Sciatic nerve (tissue), 2 donors: ENCODE data around the gene SLC6A19. TPM values are rescaled to one million over a fixed set of nuclear protein-coding genes. Genes with fewer than 3 reads are reported as not detected.

Source experiments
- ATAC-seq: fragments of 200-7000 bp; cut with Tn5 transposase; one replicate; pipeline ENCODE4 v1.9.1; 2020; ENCODE audit warnings: mild to moderate bottlenecking, moderate library complexity
- DNase-seq: peaks from one replicate; pipeline ENCODE4 v3.0.0-alpha.2; 2020; ENCODE audit warnings: low spot score
- intact Hi-C: fragments of 100-400 bp; cut with DNase I; formaldehyde crosslinking; loops from one replicate; pipeline ENCODE4 v1.14.2; 2022
- total RNA-seq: library from RNA; stranded (reverse); fragmentation: NEBNext Ultra II Directional; extraction: Animal tissue kit (Norgen Biotek cat#: 25700); gene quantifications from one replicate; pipeline ENCODE4 v1.2.1, GENCODE V29; 2021
- donor health status: DM: no; HTN: no; CAD: no.
- donor health status: DM: no; HTN: no; CAD: no.

Gene SLC6A19
- total RNA-seq, 1 donor from 2014 or later: 0.09 TPM

DNA sequence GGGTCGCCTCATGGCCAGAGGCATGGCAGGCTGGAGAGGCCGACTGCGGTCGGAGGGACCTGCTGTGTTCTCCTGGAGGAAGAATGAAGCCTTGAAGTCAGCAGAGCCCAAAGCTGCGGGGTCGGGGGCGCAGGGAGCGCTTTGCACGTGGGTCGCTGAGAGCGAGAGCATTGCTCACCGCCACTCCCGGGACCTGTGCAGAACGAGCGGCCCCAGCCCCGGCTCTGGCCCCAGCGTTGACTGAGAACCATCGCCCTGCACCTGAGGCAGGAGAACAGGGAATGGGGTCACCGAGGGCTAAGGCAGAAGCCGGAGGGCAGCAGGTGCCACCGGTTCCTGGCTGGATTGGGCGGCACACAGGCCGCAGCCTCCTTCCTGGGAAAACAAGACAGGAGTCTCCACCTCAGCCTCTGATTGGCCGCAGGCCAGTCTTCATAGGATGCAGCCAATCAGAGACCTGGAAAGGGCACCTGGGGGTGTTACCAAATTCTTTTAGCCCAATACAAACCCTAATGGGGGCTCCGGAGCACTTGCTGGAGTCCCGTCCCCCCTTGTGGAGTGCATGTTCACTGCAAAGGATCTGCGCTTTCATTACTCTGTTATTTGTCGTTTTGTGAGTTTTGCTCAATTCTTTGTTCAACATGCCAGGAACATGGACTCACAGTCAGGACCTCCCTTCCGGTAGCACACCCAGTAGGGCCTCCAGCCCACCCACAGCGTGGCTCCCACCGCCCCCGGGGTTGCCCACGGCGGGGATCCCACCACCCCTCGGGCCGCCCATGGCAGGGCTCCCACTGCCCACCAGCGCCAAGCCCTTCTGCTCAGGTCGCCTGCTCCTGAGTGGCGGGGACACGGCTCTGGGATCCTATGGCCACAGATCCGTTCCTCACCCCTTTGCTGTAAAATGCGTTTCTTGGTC is 24.7 kb upstream of the SLC6A19 start:
- no peak for DNase-seq
- intact Hi-C loops: no loop called here
- no peak for ATAC-seq

DNA sequence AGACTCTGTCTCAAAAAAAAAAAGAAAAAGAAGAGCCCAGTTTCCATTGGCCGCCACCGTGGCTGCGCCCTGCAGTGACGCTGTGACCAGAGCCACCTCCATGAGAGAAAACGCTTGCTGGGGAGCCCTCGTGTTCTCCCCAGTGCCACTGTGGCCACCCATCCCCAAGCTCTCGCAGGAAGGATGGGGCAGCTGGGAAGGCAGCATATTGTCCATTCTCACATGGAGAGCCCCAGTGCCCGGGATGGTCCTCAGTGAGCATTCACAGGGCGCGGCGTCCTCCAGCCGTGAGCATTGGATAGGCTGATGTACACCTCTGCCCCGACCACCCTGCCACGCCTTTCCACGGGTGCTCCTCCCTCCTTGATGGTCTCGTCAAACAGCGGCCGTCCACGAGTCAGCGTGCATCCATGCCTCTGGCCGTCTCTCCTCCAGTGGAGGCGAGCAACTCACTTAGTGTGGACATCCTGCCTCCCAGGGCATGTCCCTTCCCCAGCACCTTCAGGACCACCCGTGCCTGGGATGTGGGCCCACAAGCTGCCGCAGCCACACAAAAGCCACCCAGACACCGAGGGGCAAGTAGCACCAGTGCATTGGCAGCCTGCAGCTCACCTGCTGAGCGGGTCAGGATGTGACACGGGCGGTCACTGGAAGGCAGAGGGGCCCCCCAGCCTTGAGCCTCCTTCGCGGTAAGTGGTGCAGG is 23.4 kb upstream of the SLC6A19 start:
- intact Hi-C loops: no loop called here
- ATAC-seq (no peak), DNase-seq (no peak)

DNA sequence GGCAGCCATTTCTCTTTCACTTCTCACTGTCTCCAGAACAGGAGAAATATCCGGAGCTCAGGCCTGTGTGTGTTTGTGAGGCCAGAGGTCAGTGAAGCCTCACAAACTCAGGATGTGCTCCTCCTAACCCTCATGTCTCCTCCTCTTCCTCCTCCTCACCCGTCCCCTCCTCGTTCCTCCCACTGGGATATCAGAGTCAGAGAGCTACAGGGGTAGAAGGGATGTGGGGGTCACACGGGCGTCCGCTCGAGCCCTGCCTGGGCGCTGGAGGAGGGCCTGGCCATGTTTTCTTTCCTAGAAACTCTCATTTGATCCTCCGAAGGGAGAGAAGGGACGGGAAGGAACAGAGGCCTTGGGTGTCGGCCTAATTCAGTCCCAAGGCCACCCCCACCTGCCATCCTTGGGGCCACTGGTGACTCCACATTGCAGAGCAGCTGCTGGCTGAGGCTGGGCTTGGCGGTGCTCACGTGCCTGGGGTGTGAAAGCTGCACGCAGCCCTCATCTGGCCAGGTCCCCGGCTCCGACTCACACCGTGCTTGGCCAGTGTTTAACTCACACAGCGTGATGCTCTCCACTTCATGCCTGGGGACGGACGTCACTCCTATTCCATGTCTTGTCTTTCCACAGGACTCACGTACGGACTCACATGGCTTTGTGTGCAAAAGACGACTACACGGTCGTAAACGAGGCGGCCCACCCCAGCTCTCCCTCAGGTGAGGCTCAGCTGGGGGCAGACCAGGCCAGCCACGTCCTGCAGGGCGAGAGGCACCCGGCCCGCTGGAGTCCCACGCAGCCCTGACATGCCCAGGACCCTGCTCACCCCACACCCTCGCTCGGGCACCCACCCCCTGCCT is 22.6 kb upstream of the SLC6A19 start:
- ATAC-seq (no peak), DNase-seq (no peak)
- intact Hi-C loops: no loop called here

DNA sequence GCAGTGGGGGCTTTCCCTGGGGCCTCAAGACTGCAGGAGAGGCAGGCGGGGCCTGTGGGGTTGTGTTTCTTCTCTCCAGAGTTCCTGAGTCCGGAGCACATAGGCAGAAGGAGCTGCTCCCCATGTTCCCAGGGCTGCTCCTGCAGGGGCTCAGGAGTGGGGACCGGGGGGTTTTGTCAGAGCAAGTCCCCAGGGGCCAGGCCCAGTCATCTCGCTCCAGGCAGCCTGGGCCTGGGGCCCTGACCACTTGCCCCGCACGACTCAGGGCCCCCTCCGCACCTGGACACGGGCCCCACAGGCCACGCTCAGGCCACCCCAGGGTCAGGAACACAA is 22.0 kb upstream of the SLC6A19 start:
- ATAC-seq (no peak), DNase-seq (no peak)
- intact Hi-C loops: no loop called here

DNA sequence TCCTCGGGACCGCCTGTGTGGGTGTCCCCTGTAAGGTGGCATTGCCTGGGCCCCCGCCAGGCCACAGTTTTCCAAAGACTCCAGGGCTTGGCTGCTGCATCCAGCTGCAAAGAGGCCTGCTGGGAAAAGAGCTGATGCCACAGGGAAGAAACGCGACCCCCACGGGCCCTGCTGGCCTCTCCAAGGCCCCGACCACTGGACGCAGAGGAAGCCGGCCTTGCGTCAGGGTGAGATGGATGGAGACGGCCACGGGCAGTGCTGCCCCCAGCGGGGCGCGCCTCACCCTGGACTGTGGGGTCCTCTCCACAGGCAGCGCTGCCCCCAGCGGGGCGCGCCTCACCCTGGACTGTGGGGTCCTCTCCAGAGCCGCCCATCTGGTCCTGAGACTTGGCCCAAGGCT is 21.3 kb upstream of the SLC6A19 start:
- no peak for DNase-seq
- ATAC-seq: no peak
- intact Hi-C loops: no loop called here

DNA sequence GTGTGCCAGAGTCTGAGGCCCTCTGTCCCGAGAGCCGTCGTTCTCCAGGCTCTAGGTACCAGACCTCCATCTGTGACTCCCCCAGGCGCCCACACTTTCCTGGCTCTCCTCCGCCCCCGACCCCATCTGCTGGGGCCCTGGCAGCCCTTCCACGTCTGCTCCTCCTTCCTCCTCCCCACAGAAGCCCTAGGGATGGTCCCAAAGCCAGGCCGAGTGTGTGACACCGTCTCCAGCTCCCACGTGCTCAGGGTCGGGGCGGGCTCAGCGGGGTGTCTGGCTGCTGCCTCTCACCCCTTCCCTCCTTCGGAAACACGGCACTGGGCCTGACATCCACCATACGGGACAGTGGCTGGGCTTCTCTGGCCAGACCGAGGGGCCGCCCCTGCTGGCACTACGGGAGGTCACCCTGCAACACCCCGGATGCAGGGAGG is 20.5 kb upstream of the SLC6A19 start:
- DNase-seq: no peak
- no peak for ATAC-seq
- intact Hi-C loops: no loop called here

DNA sequence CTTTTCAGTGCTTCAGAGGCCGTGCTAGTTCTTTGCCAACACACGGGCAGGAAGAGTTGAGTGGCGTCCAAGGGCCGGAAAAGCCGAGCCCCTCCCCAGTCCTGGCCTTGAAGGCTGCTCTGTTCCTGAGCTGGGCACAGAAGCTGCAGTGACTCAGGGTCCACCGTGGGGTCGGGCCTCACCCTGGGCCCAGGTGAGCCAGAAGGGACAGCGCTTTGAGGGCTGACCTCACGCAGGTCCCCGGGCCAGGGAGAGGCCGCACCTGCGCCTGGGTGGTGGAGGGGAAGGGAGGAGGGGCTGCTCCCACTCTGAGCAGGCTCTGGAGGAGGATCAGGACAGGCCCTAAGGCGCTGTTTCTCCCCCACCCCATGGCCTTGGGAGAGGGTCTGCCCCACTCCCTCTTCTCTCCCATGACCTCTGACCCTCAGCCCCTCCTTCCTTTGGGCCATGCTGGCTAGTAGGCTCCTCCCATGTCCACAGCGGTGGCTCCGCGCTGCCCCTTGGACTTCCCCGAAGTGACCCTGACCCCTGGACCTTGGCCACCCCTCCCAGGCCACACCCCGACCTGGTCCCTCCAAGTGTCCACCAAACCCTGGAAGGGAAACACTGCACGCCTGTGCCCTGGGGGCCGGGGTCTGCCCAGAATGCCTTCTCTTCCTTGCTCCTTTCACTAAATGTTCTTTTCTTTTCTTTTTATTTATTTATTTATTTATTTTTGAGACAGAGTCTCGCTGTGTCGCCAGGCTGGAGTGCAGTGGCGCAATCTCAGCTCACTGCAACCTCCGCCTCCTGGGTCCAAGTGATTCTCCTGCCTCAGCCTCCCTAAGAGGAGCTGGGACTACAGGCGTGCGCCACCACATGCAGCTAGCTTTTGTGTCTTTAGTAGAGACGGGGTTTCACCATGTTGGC is 19.7 kb upstream of the SLC6A19 start:
- intact Hi-C loops: no loop called here
- ATAC-seq (no peak), DNase-seq (no peak)

DNA sequence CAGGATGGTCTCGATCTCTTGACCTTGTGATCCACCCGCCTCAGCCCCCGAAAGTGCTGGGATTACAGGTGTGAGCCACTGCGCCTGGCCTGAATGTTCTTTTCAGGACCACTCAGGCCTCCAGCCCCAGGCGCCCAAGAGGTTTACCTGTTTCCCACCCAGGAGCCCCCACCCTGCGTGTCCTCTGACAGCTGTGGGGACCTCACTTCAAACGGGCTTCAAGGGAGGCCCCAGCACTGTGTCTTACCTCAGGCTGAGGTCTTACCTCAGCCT is 19.1 kb upstream of the SLC6A19 start:
- no peak for ATAC-seq
- intact Hi-C loops: no loop called here
- no peak for DNase-seq

DNA sequence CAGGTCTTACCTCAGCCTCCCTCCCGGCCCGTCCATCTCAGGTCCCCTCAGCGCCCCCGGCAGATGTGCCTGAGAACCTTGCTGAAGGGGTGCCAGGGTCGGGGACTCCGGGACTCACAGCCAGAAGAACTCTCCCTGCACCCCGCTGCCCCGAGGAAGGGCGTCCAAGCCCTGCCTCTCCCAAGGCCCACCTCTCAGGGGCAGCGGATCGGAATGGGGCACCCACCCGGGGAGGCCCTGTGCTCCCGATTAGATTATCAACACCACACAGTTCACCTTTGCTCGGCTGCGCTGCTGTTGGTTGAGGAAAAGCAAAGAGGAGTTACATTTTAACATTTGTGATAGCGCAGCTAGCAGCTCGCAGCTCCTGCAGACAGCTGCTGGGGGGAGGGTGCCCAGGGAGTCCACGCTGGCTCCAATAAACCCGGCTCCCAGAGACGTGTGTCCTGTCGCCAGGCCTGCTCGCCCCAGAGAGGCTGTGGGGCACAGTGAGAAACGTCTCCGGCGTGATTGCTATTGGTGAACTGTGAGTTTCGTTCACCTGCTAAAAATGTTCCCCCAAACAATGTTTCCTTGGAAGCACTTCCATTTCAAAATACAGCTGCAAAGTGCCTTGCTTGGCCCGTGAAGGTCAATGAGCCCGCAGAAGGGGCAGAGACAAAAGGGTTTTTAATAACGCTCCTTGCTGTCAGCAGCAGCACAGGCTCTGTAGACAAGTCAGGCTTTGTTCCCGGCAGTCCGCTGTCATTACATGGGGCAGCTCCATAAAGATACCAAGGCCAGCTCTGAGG is 18.6 kb upstream of the SLC6A19 start:
- no peak for DNase-seq
- intact Hi-C loops: no loop called here
- ATAC-seq: peak; percentile 85

DNA sequence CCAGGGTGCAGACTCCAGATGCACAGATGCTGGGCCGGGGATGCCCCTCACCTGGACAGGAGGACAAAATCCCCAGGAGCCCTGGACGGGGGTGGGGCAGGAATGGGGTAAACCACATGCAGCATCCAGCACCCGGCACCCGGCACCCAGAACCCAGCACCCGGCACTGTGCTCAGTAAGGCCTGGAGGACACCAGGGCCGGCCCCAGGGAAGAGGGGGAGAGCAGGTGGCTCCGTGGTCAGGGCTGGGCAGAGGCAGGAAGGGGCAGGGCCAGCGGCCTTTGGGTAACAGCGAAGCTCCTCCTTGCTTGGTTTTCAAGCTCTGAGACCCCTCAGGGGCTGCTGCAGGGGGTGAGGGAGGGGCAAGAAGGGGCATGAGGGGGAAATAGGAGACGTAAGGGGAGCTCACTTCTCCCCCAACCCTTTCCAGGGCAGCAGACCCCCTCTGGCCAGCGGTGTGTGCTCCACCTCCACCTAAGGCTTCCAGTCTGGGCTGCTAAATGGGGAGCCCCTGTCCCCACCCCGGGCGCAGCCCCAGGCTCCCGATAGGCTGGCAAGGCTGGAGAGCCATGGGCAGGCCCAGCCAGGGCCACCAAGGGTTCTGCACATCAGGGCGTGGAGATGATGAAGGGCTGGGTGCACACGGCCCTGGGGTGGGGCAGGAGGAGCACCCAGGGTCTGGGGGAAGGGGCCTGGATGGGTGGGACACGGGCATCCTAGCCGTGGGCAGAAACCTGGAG is 17.8 kb upstream of the SLC6A19 start:
- ATAC-seq (peak; percentile 56), DNase-seq (no peak)

DNA sequence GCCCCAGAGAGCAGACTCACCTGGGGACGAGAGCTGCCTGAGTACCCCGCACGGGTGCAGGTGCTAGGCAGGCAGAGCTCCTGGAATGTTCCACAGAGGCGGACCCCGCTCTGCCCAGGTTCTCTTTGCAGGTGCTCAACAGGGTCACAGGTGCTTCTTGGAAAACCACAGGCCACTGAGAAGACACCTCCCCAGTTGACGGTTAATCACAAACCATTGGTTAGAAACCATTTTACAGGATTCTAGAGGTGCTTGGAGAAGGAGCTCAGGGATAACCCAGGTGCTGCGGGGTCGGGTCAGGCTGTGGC is 17.3 kb upstream of the SLC6A19 start:
- no peak for ATAC-seq
- no peak for DNase-seq
- intact Hi-C loops: no loop called here

More for the DNA sequence above, 17.8 kb upstream of the SLC6A19 start:
- intact Hi-C loops: no loop called here

DNA sequence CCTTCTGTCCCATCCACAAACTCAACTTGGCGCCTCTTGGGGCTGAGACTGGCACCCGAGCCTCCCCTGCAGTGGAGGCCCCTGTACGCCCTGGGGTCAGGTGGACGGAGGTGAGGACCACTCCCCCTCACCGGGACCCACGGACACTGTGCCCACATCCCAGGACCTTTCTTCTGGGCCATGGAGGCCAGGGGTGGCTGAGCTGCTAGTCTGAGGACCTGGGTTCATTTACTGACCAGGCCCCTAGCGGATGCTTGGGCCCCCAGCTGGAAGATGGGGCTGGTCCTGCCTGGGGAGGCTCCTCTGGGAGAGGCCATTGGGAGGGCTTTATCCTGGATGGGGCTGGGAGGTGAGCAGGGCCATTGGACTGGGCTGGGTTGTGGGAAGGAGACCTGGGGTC is 16.9 kb upstream of the SLC6A19 start:
- ATAC-seq: no peak
- no peak for DNase-seq
- intact Hi-C loops: no loop called here

DNA sequence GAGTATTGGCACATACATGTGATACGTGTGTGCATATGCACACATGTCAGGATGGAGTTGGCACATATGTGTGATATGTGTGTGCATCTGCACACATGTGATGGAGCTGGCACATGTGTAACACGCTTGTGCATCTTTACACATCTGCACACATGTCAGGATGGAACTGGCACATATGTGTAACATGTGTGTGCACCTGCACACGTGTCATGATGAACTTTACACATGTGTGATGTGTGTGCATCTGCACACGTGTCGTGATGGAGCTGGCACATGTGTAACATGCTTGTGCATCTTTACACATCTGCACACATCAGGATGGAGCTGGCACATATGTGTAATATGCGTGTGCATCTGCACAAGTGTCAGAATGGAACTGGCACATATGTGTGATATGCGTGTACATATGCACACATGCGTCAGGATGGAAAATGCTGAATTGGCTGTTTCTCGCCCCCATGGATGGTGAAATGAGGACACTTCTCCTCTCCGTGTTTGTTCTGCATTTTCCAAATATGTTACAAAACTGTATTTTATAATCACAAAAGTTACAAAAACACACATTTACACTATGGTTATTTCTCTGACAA is 16.3 kb upstream of the SLC6A19 start:
- ATAC-seq (no peak), DNase-seq (no peak)
- intact Hi-C loops: no loop called here

DNA sequence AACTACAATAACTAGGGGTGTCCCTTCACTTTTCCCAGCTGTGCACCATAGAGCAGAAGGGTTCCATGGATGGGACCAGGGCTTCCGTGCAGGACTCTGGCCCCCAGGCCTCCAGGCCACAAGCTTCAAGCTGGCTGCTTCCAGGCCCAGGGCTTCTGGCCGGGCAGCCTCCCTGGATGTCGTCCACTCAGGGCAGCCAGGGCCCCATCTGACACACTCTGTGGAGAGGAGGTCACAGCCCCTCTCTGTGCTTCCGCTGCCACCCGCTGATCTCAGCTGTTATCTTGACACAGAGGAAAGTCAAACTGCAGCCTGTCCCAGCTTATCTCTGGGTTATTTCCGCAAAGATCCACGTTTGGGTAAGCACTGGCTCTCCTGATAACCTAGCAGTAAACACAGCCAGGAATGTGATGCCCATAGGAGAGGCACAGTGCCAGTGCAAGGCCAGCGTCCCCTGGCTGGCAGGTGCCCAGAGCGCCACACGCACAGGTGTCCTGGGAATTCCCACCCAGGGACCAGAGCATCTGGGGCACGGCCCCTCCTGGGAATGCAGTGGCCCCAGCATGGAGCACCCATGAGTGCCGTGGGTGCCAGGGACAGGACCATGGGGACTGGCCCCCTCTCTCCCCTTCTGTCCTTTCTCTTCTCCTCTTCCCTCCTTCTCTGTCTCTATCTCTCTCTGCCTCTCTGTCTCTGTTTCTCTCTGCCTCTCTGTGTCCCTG is 15.6 kb upstream of the SLC6A19 start:
- intact Hi-C loops: no loop called here
- DNase-seq (no peak), ATAC-seq (no peak)

DNA sequence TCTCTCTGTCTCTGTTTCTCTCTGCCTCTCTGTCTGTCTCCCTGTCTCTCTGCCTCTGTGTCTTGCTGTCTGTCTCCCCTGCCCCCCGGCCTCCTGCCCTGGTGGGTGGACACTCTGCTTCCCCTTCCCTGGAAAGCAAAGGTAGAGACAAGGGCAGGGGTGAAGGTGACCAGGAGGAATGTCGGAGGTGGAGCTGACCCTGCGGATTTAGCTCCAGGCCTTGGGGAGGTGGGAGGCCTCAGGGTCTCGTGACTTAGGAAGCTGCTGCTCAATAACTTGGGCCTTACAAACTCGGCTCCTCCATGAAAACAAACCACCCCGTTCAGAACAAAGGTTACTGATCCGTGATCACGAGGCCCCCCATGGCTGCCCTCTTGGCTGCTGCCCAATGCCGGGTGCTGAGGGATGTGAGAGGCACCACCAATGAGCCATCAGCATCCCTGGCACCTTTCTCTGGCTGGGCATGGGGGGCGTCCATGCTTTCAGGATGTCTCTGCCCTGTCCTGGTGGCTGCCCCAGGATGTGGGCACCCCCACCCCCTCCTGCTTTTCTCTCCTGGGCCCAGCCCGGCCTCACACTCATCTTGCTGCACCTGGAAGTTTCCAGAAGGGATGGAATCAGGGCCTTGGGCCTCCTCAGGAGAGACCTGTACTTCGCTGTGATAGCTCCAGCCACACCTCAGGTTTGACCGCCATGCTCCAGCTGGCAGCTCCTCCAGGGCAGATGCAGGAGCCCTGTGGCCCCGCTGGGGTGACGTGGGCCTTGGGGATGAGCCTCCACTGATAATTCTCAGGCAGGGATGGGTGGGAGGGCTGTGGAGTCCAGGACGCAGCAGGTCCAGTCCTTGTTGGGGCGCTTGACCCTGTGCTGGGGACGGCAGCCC is 14.8 kb upstream of the SLC6A19 start:
- intact Hi-C loops: no loop called here
- ATAC-seq (no peak), DNase-seq (no peak)
